ENCODE results near the gene ACTG1. TPM values are rescaled to one million over a fixed set of nuclear protein-coding genes. Genes with fewer than 3 reads are reported as not detected.
A peak's percentile ranks its signal among the peaks of the same experiment; 100 is the strongest.

The ACTG1 gene
- total RNA-seq, 4 donors from 2014 or later, result 1,168 to 4,304 (median 2,945) TPM

DNA sequence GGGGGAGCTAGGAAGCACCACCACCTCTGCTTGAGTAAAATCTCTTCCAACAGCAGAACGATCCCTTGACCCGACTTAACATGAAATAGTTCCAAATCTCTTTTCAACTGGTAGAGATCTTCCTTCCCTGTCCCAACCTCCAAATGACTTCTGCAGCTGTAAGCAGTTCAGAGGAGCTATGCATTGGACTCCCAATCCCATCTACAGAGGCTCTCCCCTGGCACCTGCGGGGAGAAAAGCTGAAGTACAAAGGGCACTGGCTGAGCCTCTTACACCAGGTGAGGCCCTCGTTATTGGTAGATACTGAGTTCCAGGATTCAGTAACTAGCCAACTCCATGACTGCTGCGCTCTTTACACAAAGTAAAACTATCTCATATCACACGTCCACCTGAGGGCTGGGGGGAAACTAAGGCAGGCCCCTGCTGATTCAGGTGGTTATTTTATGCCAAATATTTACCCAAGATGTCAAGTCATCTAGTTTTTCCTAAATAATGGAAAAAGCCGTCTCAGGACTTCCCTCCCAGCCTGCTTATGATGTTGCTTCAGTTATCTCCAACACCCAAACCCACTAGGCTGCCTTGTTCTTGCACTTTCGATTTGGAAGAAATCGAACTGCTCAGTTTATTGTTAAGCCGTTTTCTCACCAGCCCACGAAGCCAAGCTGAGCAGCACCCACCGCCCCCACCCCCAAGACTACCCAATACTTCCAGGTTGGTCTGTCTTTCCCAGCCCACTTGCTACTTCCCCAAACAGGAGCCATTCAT is 3.2 kb downstream of the ACTG1 start:
- peak in 1 of 2 donors; percentile 35 for DNase-seq
- intact Hi-C loops (cut with DNase I), result no loop called here
- TF ChIP-seq POLR2A (IDR thresholded peaks at IDR 0.05), result no peak
- TF ChIP-seq, protein P1, sequence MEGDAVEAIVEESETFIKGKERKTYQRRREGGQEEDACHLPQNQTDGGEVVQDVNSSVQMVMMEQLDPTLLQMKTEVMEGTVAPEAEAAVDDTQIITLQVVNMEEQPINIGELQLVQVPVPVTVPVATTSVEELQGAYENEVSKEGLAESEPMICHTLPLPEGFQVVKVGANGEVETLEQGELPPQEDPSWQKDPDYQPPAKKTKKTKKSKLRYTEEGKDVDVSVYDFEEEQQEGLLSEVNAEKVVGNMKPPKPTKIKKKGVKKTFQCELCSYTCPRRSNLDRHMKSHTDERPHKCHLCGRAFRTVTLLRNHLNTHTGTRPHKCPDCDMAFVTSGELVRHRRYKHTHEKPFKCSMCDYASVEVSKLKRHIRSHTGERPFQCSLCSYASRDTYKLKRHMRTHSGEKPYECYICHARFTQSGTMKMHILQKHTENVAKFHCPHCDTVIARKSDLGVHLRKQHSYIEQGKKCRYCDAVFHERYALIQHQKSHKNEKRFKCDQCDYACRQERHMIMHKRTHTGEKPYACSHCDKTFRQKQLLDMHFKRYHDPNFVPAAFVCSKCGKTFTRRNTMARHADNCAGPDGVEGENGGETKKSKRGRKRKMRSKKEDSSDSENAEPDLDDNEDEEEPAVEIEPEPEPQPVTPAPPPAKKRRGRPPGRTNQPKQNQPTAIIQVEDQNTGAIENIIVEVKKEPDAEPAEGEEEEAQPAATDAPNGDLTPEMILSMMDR (IDR thresholded peaks at IDR 0.05), result no peak
- no peaks in the 10 kb centered on the region for H3K27me3 ChIP-seq
- H3K36me3 ChIP-seq, result peaks cover 28 to 31% of the 10 kb centered on the region in 2 donors
- peak overlapping the region; percentile 56 to 100 (median 99) for H3K27ac ChIP-seq
- WGBS, 2 donors, result 22 to 23% methylated on average over 12 of the region's 12 CpGs
- H3K4me3 ChIP-seq (replicated peaks in 1 of 3), result peak overlapping the region in 2 of 3 donors; percentile 96 to 97
- no peaks in the 10 kb centered on the region for H3K9me3 ChIP-seq
- H3K4me1 ChIP-seq, result peaks cover 22 to 34% of the 10 kb centered on the region in 2 donors

- TF ChIP-seq, protein P1 (IDR thresholded peaks at IDR 0.05), result no peak
- peak in 1 of 2 donors; percentile 22 for TF ChIP-seq POLR2A (IDR thresholded peaks at IDR 0.05)
- Histone ChIP-seq H3K36me3 (peaks cover 28 to 31% of the 10 kb centered on the region in 2 donors), H3K27me3 (no peaks in the 10 kb centered on the region), H3K4me1 (peaks cover 18 to 27% of the 10 kb centered on the region in 2 donors), H3K9me3 (no peaks in the 10 kb centered on the region), H3K27ac (peak overlapping the region; percentile 56 to 100 (median 99)), H3K4me3 (replicated peaks in 1 of 3) (peak overlapping the region in 2 of 3 donors; percentile 96 to 97)
- peak; percentile 53 to 68 for DNase-seq
- WGBS, 2 donors, result 42 to 61% methylated on average over 10 of the region's 10 CpGs
- intact Hi-C loops (cut with DNase I), result no loop called here
These were observed 3.9 kb downstream of the ACTG1 start for GRCh38 chr17:81508639-81509206.

- Histone ChIP-seq H3K27ac (no peak overlapping the region), H3K36me3 (no peaks in the 10 kb centered on the region), H3K27me3 (no peaks in the 10 kb centered on the region), H3K9me3 (no peaks in the 10 kb centered on the region), H3K4me1 (peaks cover 2% of the 10 kb centered on the region in 2 donors), H3K4me3 (replicated peaks in 1 of 3) (no peak overlapping the region)
- DNase-seq, result no peak
- TF ChIP-seq, protein P1 (IDR thresholded peaks at IDR 0.05), result no peak
- no peak for TF ChIP-seq POLR2A (IDR thresholded peaks at IDR 0.05)
- intact Hi-C loops (cut with DNase I), result no loop called here
These were observed 9.0 kb downstream of the ACTG1 start for GRCh38 chr17:81503619-81504018.

- WGBS, 2 donors, result 65 to 66% methylated on average over 10 to 12 of the region's 12 CpGs
- H3K36me3 ChIP-seq, result no peaks in the 10 kb centered on the region
These were observed 10.1 kb downstream of the ACTG1 start for GRCh38 chr17:81502471-81503017.

More at GRCh38 chr17:81502471-81503017, 10.1 kb downstream of the ACTG1 start:
- H3K27ac ChIP-seq, result no peak overlapping the region
- no peak for DNase-seq
- no peaks in the 10 kb centered on the region for H3K4me1 ChIP-seq
- TF ChIP-seq POLR2A (IDR thresholded peaks at IDR 0.05), result no peak
- TF ChIP-seq, protein P1 (IDR thresholded peaks at IDR 0.05), result no peak
- H3K4me3 ChIP-seq (replicated peaks in 1 of 3), result no peak overlapping the region
- intact Hi-C loops (cut with DNase I), result no loop called here
- no peaks in the 10 kb centered on the region for H3K9me3 ChIP-seq
- no peaks in the 10 kb centered on the region for H3K27me3 ChIP-seq

Measured in thyroid gland (tissue), 4 donors.